Right lobe of liver (tissue), 4 donors: ENCODE results near the gene CTU2.

Experiments used
- POLR2A ChIP-seq: fragments of 450-650 bp; IDR thresholded peaks from one replicate; pipeline ENCODE4 v1.6.1; 2017; ENCODE audit warnings: antibody characterized with exemption, mild to moderate bottlenecking
- TF ChIP-seq, protein P1 (sequence below), 4 donors: fragments of 200-600 bp in 3 of 4; fragments of 450-650 bp in 1 of 4; IDR thresholded peaks; one replicate each; pipeline versions ENCODE4 v1.5.1 to v1.8.0; 2016 to 2022; ENCODE audit warnings: antibody characterized with exemption in 4 of 4, mild to moderate bottlenecking in 2 of 4
- donor health status: DM: no; HTN: no; CAD: no.
- donor health status: DM: no; HTN: no; CAD: no.
- donor health status: DM: no; HTN: yes; CAD: no.

DNA sequence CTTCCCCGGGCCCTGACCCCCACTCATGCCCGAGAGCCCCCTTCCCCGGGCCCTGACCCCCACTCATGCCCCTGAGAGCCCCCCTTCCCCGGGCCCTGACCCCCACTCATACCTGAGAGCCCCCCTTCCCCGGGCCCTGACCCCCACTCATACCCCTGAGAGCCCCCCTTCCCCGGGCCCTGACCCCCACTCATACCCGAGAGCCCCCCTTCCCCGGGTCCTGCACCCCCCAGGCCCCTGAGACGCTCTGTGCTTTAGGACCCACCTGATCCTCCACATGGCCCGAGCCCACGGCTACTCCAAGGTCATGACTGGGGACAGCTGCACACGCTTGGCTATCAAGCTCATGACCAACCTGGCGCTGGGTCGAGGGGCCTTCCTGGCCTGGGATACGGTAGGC is 6.8 kb downstream of the CTU2 start:
- TF ChIP-seq, protein P1, sequence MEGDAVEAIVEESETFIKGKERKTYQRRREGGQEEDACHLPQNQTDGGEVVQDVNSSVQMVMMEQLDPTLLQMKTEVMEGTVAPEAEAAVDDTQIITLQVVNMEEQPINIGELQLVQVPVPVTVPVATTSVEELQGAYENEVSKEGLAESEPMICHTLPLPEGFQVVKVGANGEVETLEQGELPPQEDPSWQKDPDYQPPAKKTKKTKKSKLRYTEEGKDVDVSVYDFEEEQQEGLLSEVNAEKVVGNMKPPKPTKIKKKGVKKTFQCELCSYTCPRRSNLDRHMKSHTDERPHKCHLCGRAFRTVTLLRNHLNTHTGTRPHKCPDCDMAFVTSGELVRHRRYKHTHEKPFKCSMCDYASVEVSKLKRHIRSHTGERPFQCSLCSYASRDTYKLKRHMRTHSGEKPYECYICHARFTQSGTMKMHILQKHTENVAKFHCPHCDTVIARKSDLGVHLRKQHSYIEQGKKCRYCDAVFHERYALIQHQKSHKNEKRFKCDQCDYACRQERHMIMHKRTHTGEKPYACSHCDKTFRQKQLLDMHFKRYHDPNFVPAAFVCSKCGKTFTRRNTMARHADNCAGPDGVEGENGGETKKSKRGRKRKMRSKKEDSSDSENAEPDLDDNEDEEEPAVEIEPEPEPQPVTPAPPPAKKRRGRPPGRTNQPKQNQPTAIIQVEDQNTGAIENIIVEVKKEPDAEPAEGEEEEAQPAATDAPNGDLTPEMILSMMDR (IDR thresholded peaks at IDR 0.05), result no peak
- no peak for TF ChIP-seq POLR2A
